GM23338 (cell line): Measurements from ENCODE around the gene GLMP.

Experiments
- CREB1 ChIP-seq: fragments of 250-450 bp; sonication (Bioruptor Pico); IDR thresholded peaks from 2 replicates; pipeline ENCODE4 v1.5.0; 2020; ENCODE audit warnings: low read depth, mild to moderate bottlenecking, moderate library complexity
- EZH2 ChIP-seq: fragments of 200-600 bp; sonication (generic); IDR thresholded peaks from one replicate; pipeline ENCODE4 v1.8.0; 2017; ENCODE audit warnings: antibody characterized with exemption, mild to moderate bottlenecking, low read depth; ENCODE audit not compliant: unreplicated experiment
- EZH2phosphoT487 ChIP-seq: fragments of 200-600 bp; sonication (generic); IDR thresholded peaks from one replicate; pipeline ENCODE4 v1.8.1; 2018; ENCODE audit warnings: antibody characterized with exemption; ENCODE audit not compliant: unreplicated experiment
- JUNB ChIP-seq: IDR thresholded peaks from one replicate; pipeline ENCODE4 v1.6.1; 2016; ENCODE audit warnings: antibody characterized with exemption; ENCODE audit not compliant: unreplicated experiment
- POLR2AphosphoS5 ChIP-seq: IDR thresholded peaks from 2 replicates; pipeline ENCODE4 v1.6.1; 2016; ENCODE audit warnings: antibody characterized with exemption, low read depth
- STAT1 ChIP-seq: IDR thresholded peaks from one replicate; pipeline ENCODE4 v1.6.1; 2016; ENCODE audit warnings: antibody characterized with exemption; ENCODE audit not compliant: unreplicated experiment
- ZNF114 ChIP-seq: fragments of 250-450 bp; sonication (Bioruptor Pico); IDR thresholded peaks from 2 replicates; pipeline ENCODE4 v1.5.0; 2020; ENCODE audit warnings: mild to moderate bottlenecking, moderate library complexity
- ZNF331 ChIP-seq: fragments of 250-450 bp; sonication (Bioruptor Pico); IDR thresholded peaks from 2 replicates; pipeline ENCODE4 v1.5.0; 2020; ENCODE audit warnings: low read depth, mild to moderate bottlenecking, moderate library complexity
- TF ChIP-seq, protein P1 (sequence below), 2 experiments: fragments of 200-600 bp in 1 of 2; sonication (generic) in 1 of 2; conservative IDR thresholded peaks; 2 replicates each; pipeline versions ENCODE4 v1.5.1 to v1.6.1; 2016 to 2017; ENCODE audit warnings: antibody characterized with exemption in 2 of 2, low read depth in 2 of 2, mild to moderate bottlenecking in 2 of 2, moderate library complexity in 1 of 2
- TF ChIP-seq, protein P2 (sequence below): IDR thresholded peaks from one replicate; pipeline ENCODE4 v1.6.1; 2018; ENCODE audit warnings: antibody characterized with exemption; ENCODE audit not compliant: unreplicated experiment
- TF ChIP-seq, protein P3 (sequence below): IDR thresholded peaks from 2 replicates; pipeline ENCODE4 v1.6.1; 2016; ENCODE audit warnings: antibody characterized with exemption

DNA sequence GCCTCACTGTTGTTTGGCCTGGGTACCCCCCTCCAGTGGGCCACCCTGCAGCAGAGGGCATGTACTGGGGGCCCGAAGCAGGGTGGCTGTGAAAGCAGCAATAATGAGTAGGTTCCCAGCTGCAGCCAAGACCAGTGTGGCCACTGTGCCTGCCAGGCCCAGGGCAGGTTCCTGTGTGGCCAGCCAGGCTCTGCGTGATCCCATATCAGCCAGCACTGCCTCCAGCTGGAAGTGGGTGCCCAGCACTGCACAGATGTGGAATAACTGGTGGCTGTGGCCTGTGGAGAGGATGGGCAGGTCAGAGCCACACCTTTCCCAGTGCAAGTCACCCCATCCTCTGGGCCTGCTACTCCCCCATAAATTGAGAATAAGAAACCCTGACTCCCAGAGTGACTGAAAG is 51.4 kb downstream of the GLMP start:
- TF ChIP-seq, protein P1, sequence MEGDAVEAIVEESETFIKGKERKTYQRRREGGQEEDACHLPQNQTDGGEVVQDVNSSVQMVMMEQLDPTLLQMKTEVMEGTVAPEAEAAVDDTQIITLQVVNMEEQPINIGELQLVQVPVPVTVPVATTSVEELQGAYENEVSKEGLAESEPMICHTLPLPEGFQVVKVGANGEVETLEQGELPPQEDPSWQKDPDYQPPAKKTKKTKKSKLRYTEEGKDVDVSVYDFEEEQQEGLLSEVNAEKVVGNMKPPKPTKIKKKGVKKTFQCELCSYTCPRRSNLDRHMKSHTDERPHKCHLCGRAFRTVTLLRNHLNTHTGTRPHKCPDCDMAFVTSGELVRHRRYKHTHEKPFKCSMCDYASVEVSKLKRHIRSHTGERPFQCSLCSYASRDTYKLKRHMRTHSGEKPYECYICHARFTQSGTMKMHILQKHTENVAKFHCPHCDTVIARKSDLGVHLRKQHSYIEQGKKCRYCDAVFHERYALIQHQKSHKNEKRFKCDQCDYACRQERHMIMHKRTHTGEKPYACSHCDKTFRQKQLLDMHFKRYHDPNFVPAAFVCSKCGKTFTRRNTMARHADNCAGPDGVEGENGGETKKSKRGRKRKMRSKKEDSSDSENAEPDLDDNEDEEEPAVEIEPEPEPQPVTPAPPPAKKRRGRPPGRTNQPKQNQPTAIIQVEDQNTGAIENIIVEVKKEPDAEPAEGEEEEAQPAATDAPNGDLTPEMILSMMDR (conservative IDR thresholded peaks at IDR 0.05; ENCODE audit: low read depth in 2 of 2): no peak
- no peak for TF ChIP-seq POLR2AphosphoS5
- TF ChIP-seq EZH2phosphoT487: no peak
- TF ChIP-seq, protein P2, sequence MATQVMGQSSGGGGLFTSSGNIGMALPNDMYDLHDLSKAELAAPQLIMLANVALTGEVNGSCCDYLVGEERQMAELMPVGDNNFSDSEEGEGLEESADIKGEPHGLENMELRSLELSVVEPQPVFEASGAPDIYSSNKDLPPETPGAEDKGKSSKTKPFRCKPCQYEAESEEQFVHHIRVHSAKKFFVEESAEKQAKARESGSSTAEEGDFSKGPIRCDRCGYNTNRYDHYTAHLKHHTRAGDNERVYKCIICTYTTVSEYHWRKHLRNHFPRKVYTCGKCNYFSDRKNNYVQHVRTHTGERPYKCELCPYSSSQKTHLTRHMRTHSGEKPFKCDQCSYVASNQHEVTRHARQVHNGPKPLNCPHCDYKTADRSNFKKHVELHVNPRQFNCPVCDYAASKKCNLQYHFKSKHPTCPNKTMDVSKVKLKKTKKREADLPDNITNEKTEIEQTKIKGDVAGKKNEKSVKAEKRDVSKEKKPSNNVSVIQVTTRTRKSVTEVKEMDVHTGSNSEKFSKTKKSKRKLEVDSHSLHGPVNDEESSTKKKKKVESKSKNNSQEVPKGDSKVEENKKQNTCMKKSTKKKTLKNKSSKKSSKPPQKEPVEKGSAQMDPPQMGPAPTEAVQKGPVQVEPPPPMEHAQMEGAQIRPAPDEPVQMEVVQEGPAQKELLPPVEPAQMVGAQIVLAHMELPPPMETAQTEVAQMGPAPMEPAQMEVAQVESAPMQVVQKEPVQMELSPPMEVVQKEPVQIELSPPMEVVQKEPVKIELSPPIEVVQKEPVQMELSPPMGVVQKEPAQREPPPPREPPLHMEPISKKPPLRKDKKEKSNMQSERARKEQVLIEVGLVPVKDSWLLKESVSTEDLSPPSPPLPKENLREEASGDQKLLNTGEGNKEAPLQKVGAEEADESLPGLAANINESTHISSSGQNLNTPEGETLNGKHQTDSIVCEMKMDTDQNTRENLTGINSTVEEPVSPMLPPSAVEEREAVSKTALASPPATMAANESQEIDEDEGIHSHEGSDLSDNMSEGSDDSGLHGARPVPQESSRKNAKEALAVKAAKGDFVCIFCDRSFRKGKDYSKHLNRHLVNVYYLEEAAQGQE: no peak
- TF ChIP-seq EZH2: no peak
- TF ChIP-seq ZNF331 (CRISPR knock-in tag): no peak
- TF ChIP-seq CREB1 (CRISPR knock-in tag): no peak
- TF ChIP-seq ZNF114: no peak
- TF ChIP-seq JUNB: no peak
- TF ChIP-seq, protein P3, sequence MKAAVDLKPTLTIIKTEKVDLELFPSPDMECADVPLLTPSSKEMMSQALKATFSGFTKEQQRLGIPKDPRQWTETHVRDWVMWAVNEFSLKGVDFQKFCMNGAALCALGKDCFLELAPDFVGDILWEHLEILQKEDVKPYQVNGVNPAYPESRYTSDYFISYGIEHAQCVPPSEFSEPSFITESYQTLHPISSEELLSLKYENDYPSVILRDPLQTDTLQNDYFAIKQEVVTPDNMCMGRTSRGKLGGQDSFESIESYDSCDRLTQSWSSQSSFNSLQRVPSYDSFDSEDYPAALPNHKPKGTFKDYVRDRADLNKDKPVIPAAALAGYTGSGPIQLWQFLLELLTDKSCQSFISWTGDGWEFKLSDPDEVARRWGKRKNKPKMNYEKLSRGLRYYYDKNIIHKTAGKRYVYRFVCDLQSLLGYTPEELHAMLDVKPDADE: no peak
- TF ChIP-seq STAT1: no peak
